Measurements from ENCODE around the gene IL18RAP. TPM values are rescaled to one million over a fixed set of nuclear protein-coding genes. Genes with fewer than 3 reads are reported as not detected.

IL18RAP gene
- total RNA-seq, 1 experiment from 2014 or later = not detected

DNA sequence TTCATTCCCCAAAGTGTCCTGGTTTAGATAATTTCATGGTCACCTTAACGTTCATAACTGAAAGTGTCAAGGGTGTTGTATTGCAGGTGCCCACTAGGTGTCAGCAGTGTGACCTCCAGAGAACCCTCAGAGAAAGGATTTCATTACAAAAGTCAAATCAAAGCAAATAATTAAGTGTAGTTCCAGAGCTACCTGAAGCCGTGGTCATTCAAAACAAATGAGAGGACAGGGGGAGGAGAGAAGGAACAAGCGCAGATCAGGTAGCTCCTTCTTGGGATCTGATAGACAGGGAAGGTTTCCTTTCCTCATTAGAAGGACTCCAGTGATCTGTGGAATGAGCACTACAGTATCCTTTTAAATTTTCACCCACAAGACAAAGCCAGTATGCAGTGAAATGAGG, 50.1 kb downstream of the IL18RAP start, which contains the start of gene SLC9A4:
Gene SLC9A4 (plus strand): TSS at position 207 of the 400 bp plus-strand sequence. CDS start 534 bp downstream, outside the sequence.
- H3K79me2 ChIP-seq (ENCODE audit: insufficient read depth, low read length) = no peaks in the 10 kb centered on the region
- H2BK20ac ChIP-seq (ENCODE audit: low read depth, low read length, poor library complexity, severe bottlenecking) = no peak within 1 kb of the TSS
- H3K27ac ChIP-seq (ENCODE audit: insufficient read length, low read depth, low read length) = no peak within 1 kb of the TSS
- H2BK5ac ChIP-seq (ENCODE audit: insufficient read length, low read length) = no peak within 1 kb of the TSS
- no peaks in the 10 kb centered on the region; the same call in 1 of the 2 replicates for H3K27me3 Mint-ChIP-seq (ENCODE audit: low read depth)
- no peaks in the 10 kb centered on the region for H3K23me2 ChIP-seq (ENCODE audit: insufficient read length, low read depth, low read length, poor library complexity, severe bottlenecking)
- TF ChIP-seq, protein P1, sequence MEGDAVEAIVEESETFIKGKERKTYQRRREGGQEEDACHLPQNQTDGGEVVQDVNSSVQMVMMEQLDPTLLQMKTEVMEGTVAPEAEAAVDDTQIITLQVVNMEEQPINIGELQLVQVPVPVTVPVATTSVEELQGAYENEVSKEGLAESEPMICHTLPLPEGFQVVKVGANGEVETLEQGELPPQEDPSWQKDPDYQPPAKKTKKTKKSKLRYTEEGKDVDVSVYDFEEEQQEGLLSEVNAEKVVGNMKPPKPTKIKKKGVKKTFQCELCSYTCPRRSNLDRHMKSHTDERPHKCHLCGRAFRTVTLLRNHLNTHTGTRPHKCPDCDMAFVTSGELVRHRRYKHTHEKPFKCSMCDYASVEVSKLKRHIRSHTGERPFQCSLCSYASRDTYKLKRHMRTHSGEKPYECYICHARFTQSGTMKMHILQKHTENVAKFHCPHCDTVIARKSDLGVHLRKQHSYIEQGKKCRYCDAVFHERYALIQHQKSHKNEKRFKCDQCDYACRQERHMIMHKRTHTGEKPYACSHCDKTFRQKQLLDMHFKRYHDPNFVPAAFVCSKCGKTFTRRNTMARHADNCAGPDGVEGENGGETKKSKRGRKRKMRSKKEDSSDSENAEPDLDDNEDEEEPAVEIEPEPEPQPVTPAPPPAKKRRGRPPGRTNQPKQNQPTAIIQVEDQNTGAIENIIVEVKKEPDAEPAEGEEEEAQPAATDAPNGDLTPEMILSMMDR (conservative IDR thresholded peaks at IDR 0.05) = peak; percentile 88
- H3K4me1 ChIP-seq (ENCODE audit: insufficient read depth, low read length) = no peaks in the 10 kb centered on the region
- no peak within 1 kb of the TSS for H3K18ac ChIP-seq (ENCODE audit: insufficient read length, low read depth, low read length)
- H3K56ac ChIP-seq (ENCODE audit: insufficient read length, low read depth, low read length) = no peak within 1 kb of the TSS
- H3K27me3 ChIP-seq (ENCODE audit: insufficient read depth, low read length) = no peaks in the 10 kb centered on the region
- H3K23ac ChIP-seq (ENCODE audit: insufficient read length, low read depth, low read length) = no peak within 1 kb of the TSS
- H3K9ac ChIP-seq (ENCODE audit: extremely low read depth, insufficient read length, low read length) = no peak within 1 kb of the TSS
- H3K4ac ChIP-seq (ENCODE audit: low read depth, low read length) = no peak within 1 kb of the TSS
- no peak within 1 kb of the TSS for H2AFZ ChIP-seq (ENCODE audit: low read length)
- no peak within 1 kb of the TSS for H2AK5ac ChIP-seq (ENCODE audit: insufficient read length, low read length)
- H3K9me3 ChIP-seq (ENCODE audit: control insufficient read depth, low read depth, low read length) = no peaks in the 10 kb centered on the region
- peaks cover 4 to 10% of the 10 kb centered on the region in 2 experiments for H3K4me1 Mint-ChIP-seq
- no peak within 1 kb of the TSS for H3K14ac ChIP-seq (ENCODE audit: insufficient read depth, low read length)
- no peak within 1 kb of the TSS for H3K4me3 Mint-ChIP-seq
- no peaks in the 10 kb centered on the region for H3K79me1 ChIP-seq (ENCODE audit: insufficient read depth, low read depth, low read length, poor library complexity, severe bottlenecking)
- no peak within 1 kb of the TSS for H4K8ac ChIP-seq (replicated peaks; ENCODE audit: insufficient read length, low read depth, low read length)
- H3K27ac Mint-ChIP-seq = no peak within 1 kb of the TSS
- no peak within 1 kb of the TSS for H2BK12ac ChIP-seq (ENCODE audit: insufficient read length, low read depth, low read length)
- no peak within 1 kb of the TSS for H3K4me2 ChIP-seq (ENCODE audit: insufficient read depth, insufficient read length, low read length)
- H3K36me3 Mint-ChIP-seq (ENCODE audit: insufficient read depth in 1 of 3, low read depth in 3 of 3) = peaks cover 0 to 4% (median 0%) of the 10 kb centered on the region in 3 experiments; a peak in 1 of 7 replicates
- H2BK120ac ChIP-seq (ENCODE audit: low read depth, low read length, poor library complexity, severe bottlenecking) = no peak within 1 kb of the TSS
- H4K20me1 ChIP-seq (ENCODE audit: control insufficient read depth, insufficient read depth, insufficient read length) = no peaks in the 10 kb centered on the region
- no peak within 1 kb of the TSS for H4K5ac ChIP-seq (ENCODE audit: insufficient read length, low read depth, low read length)
- WGBS (ENCODE audit: extremely low coverage, insufficient read length, low lambda C conversion rate) = no CpG with 5 or more reads among the region's 3 CpGs
- peak; percentile 49 for DNase-seq
- no peak within 1 kb of the TSS for H3T11ph ChIP-seq (ENCODE audit: low read length)
- peaks cover 5 to 7% of the 10 kb centered on the region in 2 experiments; a peak in 4 of 5 replicates for H3K9me3 Mint-ChIP-seq
- H2BK15ac ChIP-seq (ENCODE audit: low read depth, low read length) = no peak within 1 kb of the TSS
- no peak within 1 kb of the TSS for H4K91ac ChIP-seq (ENCODE audit: insufficient read length, low read depth, low read length)
